ENCODE measurements around the gene KHNYN. TPM values are rescaled to one million over a fixed set of nuclear protein-coding genes. Genes with fewer than 3 reads are reported as not detected.

KHNYN gene
- total RNA-seq, 2 donors from 2014 or later = 118 to 128 TPM

GRCh38 chr14:24422694-24423601 lies 6.8 kb upstream of the KHNYN start:
- Mint-ChIP-seq H3K27me3 (peaks cover 9% of the 10 kb centered on the region), H3K36me3 (ENCODE audit: low read depth) (peaks cover 2% of the 10 kb centered on the region), H3K4me1 (peaks cover 21% of the 10 kb centered on the region), H3K27ac (no peak overlapping the region), H3K4me3 (no peak overlapping the region)
- H3K9me3 ChIP-seq (ENCODE audit: control insufficient read depth, low read length, poor library complexity, severe bottlenecking) = no peaks in the 10 kb centered on the region
- DNase-seq = no peak
- ATAC-seq = no peak

- no peaks in the 10 kb centered on the region for H3K9me3 ChIP-seq (ENCODE audit: control insufficient read depth, low read length, poor library complexity, severe bottlenecking)
- ATAC-seq = no peak
Measured at GRCh38 chr14:24425704-24426103, 4.0 kb upstream of the KHNYN start.

GRCh38 chr14:24426150-24426911 lies 3.4 kb upstream of the KHNYN start:
- DNase-seq = no peak

More at GRCh38 chr14:24425704-24426103, 4.0 kb upstream of the KHNYN start:
- Mint-ChIP-seq H3K4me3 (peak overlapping the region; percentile 19), H3K4me1 (peaks cover 31% of the 10 kb centered on the region), H3K27me3 (no peaks in the 10 kb centered on the region), H3K36me3 (ENCODE audit: low read depth) (no peaks in the 10 kb centered on the region), H3K27ac (peak overlapping the region; percentile 92)
- DNase-seq = no peak

GRCh38 chr14:24426912-24427536 lies 2.7 kb upstream of the KHNYN start:
- H3K9me3 ChIP-seq (ENCODE audit: control insufficient read depth, low read length, poor library complexity, severe bottlenecking) = no peaks in the 10 kb centered on the region
- peaks cover 41% of the 10 kb centered on the region for H3K4me1 Mint-ChIP-seq
- ATAC-seq = no peak
- H3K4me3 Mint-ChIP-seq = peak overlapping the region; percentile 79
- no peak for DNase-seq
- H3K27me3 Mint-ChIP-seq = no peaks in the 10 kb centered on the region
- H3K27ac Mint-ChIP-seq = peak overlapping the region; percentile 92
- H3K36me3 Mint-ChIP-seq (ENCODE audit: low read depth) = peaks cover 3% of the 10 kb centered on the region

More at GRCh38 chr14:24426150-24426911, 3.4 kb upstream of the KHNYN start:
- no peak for ATAC-seq
- no peaks in the 10 kb centered on the region for H3K9me3 ChIP-seq (ENCODE audit: control insufficient read depth, low read length, poor library complexity, severe bottlenecking)
- peak overlapping the region; percentile 92 for H3K27ac Mint-ChIP-seq
- H3K4me1 Mint-ChIP-seq = peaks cover 35% of the 10 kb centered on the region
- H3K27me3 Mint-ChIP-seq = no peaks in the 10 kb centered on the region
- peak overlapping the region; percentile 79 for H3K4me3 Mint-ChIP-seq
- no peaks in the 10 kb centered on the region for H3K36me3 Mint-ChIP-seq (ENCODE audit: low read depth)

- H3K27ac Mint-ChIP-seq = peak overlapping the region; percentile 92
- H3K9me3 ChIP-seq (ENCODE audit: control insufficient read depth, low read length, poor library complexity, severe bottlenecking) = no peaks in the 10 kb centered on the region
- H3K27me3 Mint-ChIP-seq = no peaks in the 10 kb centered on the region
- peak overlapping the region; percentile 50 for H3K4me3 Mint-ChIP-seq
- DNase-seq (no peak), ATAC-seq (no peak)
- peaks cover 41% of the 10 kb centered on the region for H3K4me1 Mint-ChIP-seq
- H3K36me3 Mint-ChIP-seq (ENCODE audit: low read depth) = peaks cover 3% of the 10 kb centered on the region
Measured at GRCh38 chr14:24427537-24428508, 1.9 kb upstream of the KHNYN start.

GRCh38 chr14:24428628-24429394 lies 943 bp upstream of the KHNYN start:
- no peak for DNase-seq

GRCh38 chr14:24430143-24430681 lies 458 bp downstream of the KHNYN start:
- H3K4me1 Mint-ChIP-seq = peaks cover 42% of the 10 kb centered on the region

More at GRCh38 chr14:24428628-24429394, 943 bp upstream of the KHNYN start:
- H3K27me3 Mint-ChIP-seq = no peaks in the 10 kb centered on the region
- H3K4me3 Mint-ChIP-seq = peak overlapping the region; percentile 89
- peaks cover 3% of the 10 kb centered on the region for H3K36me3 Mint-ChIP-seq (ENCODE audit: low read depth)
- H3K9me3 ChIP-seq (ENCODE audit: control insufficient read depth, low read length, poor library complexity, severe bottlenecking) = no peaks in the 10 kb centered on the region
- peak overlapping the region; percentile 96 for H3K27ac Mint-ChIP-seq
- H3K4me1 Mint-ChIP-seq = peaks cover 41% of the 10 kb centered on the region
- ATAC-seq = no peak

GRCh38 chr14:24430682-24431568 lies 1.2 kb downstream of the KHNYN start:
- DNase-seq = peak; percentile 42 to 59 (median 55)

More at GRCh38 chr14:24430143-24430681, 458 bp downstream of the KHNYN start:
- no peaks in the 10 kb centered on the region for H3K9me3 ChIP-seq (ENCODE audit: control insufficient read depth, low read length, poor library complexity, severe bottlenecking)
- Mint-ChIP-seq H3K27ac (peak overlapping the region; percentile 96), H3K4me3 (peak overlapping the region; percentile 93), H3K36me3 (ENCODE audit: low read depth) (peaks cover 3% of the 10 kb centered on the region), H3K27me3 (no peaks in the 10 kb centered on the region)
- ATAC-seq = peak; percentile 50
- DNase-seq = no peak

GRCh38 chr14:24431569-24432258 lies 2.0 kb downstream of the KHNYN start:
- Mint-ChIP-seq H3K27me3 (no peaks in the 10 kb centered on the region), H3K4me1 (peaks cover 39% of the 10 kb centered on the region), H3K36me3 (ENCODE audit: low read depth) (peaks cover 3% of the 10 kb centered on the region), H3K27ac (peak overlapping the region; percentile 96), H3K4me3 (peak overlapping the region; percentile 93)
- ATAC-seq (peak; percentile 60), DNase-seq (peak; percentile 72 to 87 (median 75))
- H3K9me3 ChIP-seq (ENCODE audit: control insufficient read depth, low read length, poor library complexity, severe bottlenecking) = no peaks in the 10 kb centered on the region

More at GRCh38 chr14:24430682-24431568, 1.2 kb downstream of the KHNYN start:
- ATAC-seq = peak; percentile 63
- H3K36me3 Mint-ChIP-seq (ENCODE audit: low read depth) = peaks cover 3% of the 10 kb centered on the region
- H3K4me3 Mint-ChIP-seq = peak overlapping the region; percentile 93
- no peaks in the 10 kb centered on the region for H3K9me3 ChIP-seq (ENCODE audit: control insufficient read depth, low read length, poor library complexity, severe bottlenecking)
- peaks cover 41% of the 10 kb centered on the region for H3K4me1 Mint-ChIP-seq
- H3K27ac Mint-ChIP-seq = peak overlapping the region; percentile 96
- no peaks in the 10 kb centered on the region for H3K27me3 Mint-ChIP-seq

All from T-helper 17 cell (primary cell).